HEK293 (cell line): ENCODE measurements around the gene ELF1.

ENCODE experiments used
- BCL11A ChIP-seq: fragments of 450-650 bp; formaldehyde crosslinking; IDR thresholded peaks from 2 replicates; pipeline ENCODE4 v1.5.1; 2016; ENCODE audit warnings: low read depth, missing biosample characterization, missing genetic modification characterization
- CTCF ChIP-seq: fragments of 450-650 bp; formaldehyde crosslinking; IDR thresholded peaks from 2 replicates; pipeline ENCODE4 v1.5.1; 2016; ENCODE audit warnings: missing biosample characterization, missing genetic modification characterization
- EGR2 ChIP-seq: fragments of 450-650 bp; formaldehyde crosslinking; IDR thresholded peaks from 2 replicates; pipeline ENCODE4 v1.5.1; 2016; ENCODE audit warnings: low read depth, missing biosample characterization, missing genetic modification characterization
- KLF16 ChIP-seq: fragments of 450-650 bp; formaldehyde crosslinking; IDR thresholded peaks from 2 replicates; pipeline ENCODE4 v1.5.1; 2017; ENCODE audit warnings: missing biosample characterization, missing genetic modification characterization
- SETDB1 ChIP-seq: IDR thresholded peaks from one replicate; pipeline ENCODE4 v1.6.1; 2017; ENCODE audit warnings: mild to moderate bottlenecking, low read length, moderate library complexity, mixed read lengths; ENCODE audit not compliant: insufficient read length
- SP2 ChIP-seq: fragments of 450-650 bp; formaldehyde crosslinking; IDR thresholded peaks from 2 replicates; pipeline ENCODE4 v1.5.1; 2016; ENCODE audit warnings: missing biosample characterization, missing genetic modification characterization
- ZBTB20 ChIP-seq: fragments of 450-650 bp; formaldehyde crosslinking; IDR thresholded peaks from 2 replicates; pipeline ENCODE4 v1.5.1; 2016; ENCODE audit warnings: missing biosample characterization, missing genetic modification characterization
- ZBTB7A ChIP-seq: fragments of 450-650 bp; formaldehyde crosslinking; IDR thresholded peaks from 2 replicates; pipeline ENCODE4 v1.5.1; 2016; ENCODE audit warnings: low read depth, missing biosample characterization, missing genetic modification characterization
- ZNF148 ChIP-seq: fragments of 450-650 bp; formaldehyde crosslinking; IDR thresholded peaks from 2 replicates; pipeline ENCODE4 v1.5.0; 2017; ENCODE audit warnings: missing biosample characterization, missing genetic modification characterization, borderline replicate concordance
- ZNF501 ChIP-seq: fragments of 450-650 bp; formaldehyde crosslinking; IDR thresholded peaks from 2 replicates; pipeline ENCODE4 v1.5.1; 2016; ENCODE audit warnings: missing biosample characterization, missing genetic modification characterization
- ZNF777 ChIP-seq: fragments of 450-650 bp; formaldehyde crosslinking; IDR thresholded peaks from 2 replicates; pipeline ENCODE4 v1.5.1; 2017; ENCODE audit warnings: missing biosample characterization, missing genetic modification characterization, borderline replicate concordance

GRCh38 chr13:40960716-40961115 lies 58.4 kb downstream of the ELF1 start:
- TF ChIP-seq SP2 (tag by site-specific recombination) (no peak), ZBTB20 (tag by site-specific recombination) (no peak), SETDB1 (no peak), ZBTB7A (tag by site-specific recombination) (no peak), EGR2 (tag by site-specific recombination) (no peak), ZNF777 (tag by site-specific recombination) (no peak), ZNF148 (tag by site-specific recombination) (no peak), BCL11A (no peak), KLF16 (tag by site-specific recombination) (no peak), CTCF (tag by site-specific recombination) (no peak), ZNF501 (tag by site-specific recombination) (no peak)
